ENCODE data around the gene MARCHF7.
"Not testable (repeated sequence)": the region's sequence is repeated elsewhere in the genome, so short reads cannot be mapped to it uniquely, and the experiment has no call there.

MARCHF7 gene

GRCh38 chr2:159738509-159739390 lies 26.4 kb downstream of the MARCHF7 start:
- peaks cover 77% of the 10 kb centered on the region for H3K36me3 Mint-ChIP-seq (ENCODE audit: low read depth)
- no peaks in the 10 kb centered on the region for H3K4me1 Mint-ChIP-seq
- peak overlapping the region; percentile 9 for H3K27ac Mint-ChIP-seq
- H3K9me3 Mint-ChIP-seq: no peaks in the 10 kb centered on the region
- DNase-seq: no peak
- H3K4me3 Mint-ChIP-seq: no peak overlapping the region
- TF ChIP-seq CTCF (IDR thresholded peaks at IDR 0.05): no peak
- H3K27me3 Mint-ChIP-seq (ENCODE audit: low read depth, poor library complexity): no peaks in the 10 kb centered on the region

GRCh38 chr2:159742846-159743245 lies 30.5 kb downstream of the MARCHF7 start:
- TF ChIP-seq CTCF (IDR thresholded peaks at IDR 0.05): no peak
- no peaks in the 10 kb centered on the region for H3K27me3 Mint-ChIP-seq (ENCODE audit: low read depth, poor library complexity)
- no peaks in the 10 kb centered on the region for H3K9me3 Mint-ChIP-seq
- H3K4me3 Mint-ChIP-seq: no peak overlapping the region
- H3K36me3 Mint-ChIP-seq (ENCODE audit: low read depth): peaks cover 79% of the 10 kb centered on the region
- no peak for DNase-seq
- H3K4me1 Mint-ChIP-seq: no peaks in the 10 kb centered on the region
- H3K27ac Mint-ChIP-seq: no peak overlapping the region

- Mint-ChIP-seq H3K27me3 (ENCODE audit: low read depth, poor library complexity) (no peaks in the 10 kb centered on the region), H3K9me3 (peaks cover 3% of the 10 kb centered on the region), H3K27ac (no peak overlapping the region), H3K4me3 (no peak overlapping the region), H3K4me1 (no peaks in the 10 kb centered on the region), H3K36me3 (ENCODE audit: low read depth) (peaks cover 90% of the 10 kb centered on the region)
- no peak for DNase-seq
- TF ChIP-seq CTCF (IDR thresholded peaks at IDR 0.05): no peak
Observed at GRCh38 chr2:159744363-159744762, 32.1 kb downstream of the MARCHF7 start.

- not testable (repeated sequence) for DNase-seq; H3K4me1 Mint-ChIP-seq; H3K9me3 Mint-ChIP-seq; H3K27me3 Mint-ChIP-seq (ENCODE audit: low read depth, poor library complexity); H3K4me3 Mint-ChIP-seq
- H3K27ac Mint-ChIP-seq: peak overlapping the region; percentile 13
- peaks cover 89% of the 10 kb centered on the region for H3K36me3 Mint-ChIP-seq (ENCODE audit: low read depth)
Observed at GRCh38 chr2:159745237-159745636, 32.9 kb downstream of the MARCHF7 start.

- peaks cover 68% of the 10 kb centered on the region for H3K36me3 Mint-ChIP-seq (ENCODE audit: low read depth)
Observed at GRCh38 chr2:159748089-159748488, 35.8 kb downstream of the MARCHF7 start.

GRCh38 chr2:159750873-159751272 lies 38.6 kb downstream of the MARCHF7 start:
- H3K9me3 Mint-ChIP-seq: peaks cover 3% of the 10 kb centered on the region
- no peak overlapping the region for H3K4me3 Mint-ChIP-seq
- DNase-seq: no peak
- no peaks in the 10 kb centered on the region for H3K27me3 Mint-ChIP-seq (ENCODE audit: low read depth, poor library complexity)
- no peak for TF ChIP-seq CTCF (IDR thresholded peaks at IDR 0.05)
- H3K36me3 Mint-ChIP-seq (ENCODE audit: low read depth): peaks cover 41% of the 10 kb centered on the region
- H3K4me1 Mint-ChIP-seq: no peaks in the 10 kb centered on the region
- H3K27ac Mint-ChIP-seq: no peak overlapping the region

More at GRCh38 chr2:159748089-159748488, 35.8 kb downstream of the MARCHF7 start:
- TF ChIP-seq CTCF (IDR thresholded peaks at IDR 0.05): no peak
- Mint-ChIP-seq H3K4me3 (no peak overlapping the region), H3K27me3 (ENCODE audit: low read depth, poor library complexity) (no peaks in the 10 kb centered on the region), H3K4me1 (no peaks in the 10 kb centered on the region), H3K9me3 (peaks cover 3% of the 10 kb centered on the region), H3K27ac (no peak overlapping the region)
- no peak for DNase-seq
